Measurements from ENCODE around the gene CXCL10.

The CXCL10 gene

GRCh38 chr4:76023389-76023788 is at the start of gene CXCL10:
Gene CXCL10 (minus strand): TSS chr4:76023497. CDS start chr4:76023431, 66 bp downstream.
- no peak for DNase-seq (ENCODE audit: low read depth)
- no peak for TF ChIP-seq CTCF (IDR thresholded peaks at IDR 0.05; ENCODE audit: control insufficient read depth, extremely low read depth, insufficient read depth)
- H3K4me3 ChIP-seq (ENCODE audit: low read depth, low read length): no peak within 1 kb of the TSS

GRCh38 chr4:76072760-76073159 is 49.5 kb upstream of the CXCL10 start:
- TF ChIP-seq CTCF (IDR thresholded peaks at IDR 0.05; ENCODE audit: control insufficient read depth, extremely low read depth, insufficient read depth): no peak
- DNase-seq (ENCODE audit: low read depth): no peak
- H3K4me3 ChIP-seq (ENCODE audit: low read depth, low read length): no peak overlapping the region

GRCh38 chr4:76067652-76068286 is 44.5 kb upstream of the CXCL10 start:
- H3K4me3 ChIP-seq (ENCODE audit: low read depth, low read length): no peak overlapping the region
- peak; percentile 50 for DNase-seq (ENCODE audit: low read depth)
- TF ChIP-seq CTCF (IDR thresholded peaks at IDR 0.05; ENCODE audit: control insufficient read depth, extremely low read depth, insufficient read depth): peak; percentile 90

- no peak for DNase-seq (ENCODE audit: low read depth)
- TF ChIP-seq CTCF (IDR thresholded peaks at IDR 0.05; ENCODE audit: control insufficient read depth, extremely low read depth, insufficient read depth): no peak
- H3K4me3 ChIP-seq (ENCODE audit: low read depth, low read length): no peak overlapping the region
These were observed 43.2 kb upstream of the CXCL10 start for GRCh38 chr4:76066546-76066945.

DNA sequence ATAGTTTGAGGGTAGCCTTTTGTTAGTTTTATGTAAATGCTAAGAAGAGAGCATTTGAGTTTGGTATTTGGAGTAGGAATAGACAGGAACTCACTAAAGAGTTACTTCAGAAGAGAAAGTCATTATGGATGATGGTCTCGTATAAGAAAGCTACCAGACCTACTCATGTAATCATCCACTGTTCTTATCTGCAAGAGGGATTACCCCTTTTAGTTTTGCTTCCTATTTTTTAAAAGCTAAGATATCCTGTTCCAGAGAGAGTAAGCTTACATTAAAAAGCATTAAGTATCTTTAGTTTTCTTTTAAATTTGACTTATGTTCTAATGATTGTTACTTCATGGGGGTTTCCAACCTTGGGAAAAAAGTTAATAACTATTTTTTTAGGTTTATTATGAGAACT is 38.7 kb upstream of the CXCL10 start:
- no peak overlapping the region for H3K4me3 ChIP-seq (ENCODE audit: low read depth, low read length)
- DNase-seq (ENCODE audit: low read depth): no peak
- TF ChIP-seq CTCF (IDR thresholded peaks at IDR 0.05; ENCODE audit: control insufficient read depth, extremely low read depth, insufficient read depth): no peak

DNA sequence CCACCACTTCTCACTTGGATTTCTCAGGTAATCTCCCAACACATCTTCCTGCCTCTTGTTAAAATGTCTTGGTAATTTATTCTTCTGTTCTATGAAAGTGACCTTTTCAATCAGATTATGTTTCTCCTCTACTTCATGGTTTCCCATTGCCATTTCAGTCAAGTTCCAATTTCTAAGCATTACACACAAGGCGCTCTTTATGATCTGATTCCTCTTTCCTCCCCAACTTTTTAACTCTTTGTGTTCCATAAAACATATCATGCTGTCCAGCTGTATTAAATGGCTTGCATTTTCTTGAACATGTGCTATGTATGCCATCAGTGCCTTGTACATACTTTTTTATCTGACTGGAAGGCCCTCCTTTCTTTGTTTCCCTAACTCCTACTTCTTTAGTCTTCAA is 38.1 kb upstream of the CXCL10 start:
- TF ChIP-seq CTCF (IDR thresholded peaks at IDR 0.05; ENCODE audit: control insufficient read depth, extremely low read depth, insufficient read depth): no peak
- no peak overlapping the region for H3K4me3 ChIP-seq (ENCODE audit: low read depth, low read length)
- DNase-seq (ENCODE audit: low read depth): no peak

- no peak for TF ChIP-seq CTCF (IDR thresholded peaks at IDR 0.05; ENCODE audit: control insufficient read depth, extremely low read depth, insufficient read depth)
- no peak for DNase-seq (ENCODE audit: low read depth)
These were observed 37.2 kb upstream of the CXCL10 start for GRCh38 chr4:76060506-76060905.

More at GRCh38 chr4:76060506-76060905, 37.2 kb upstream of the CXCL10 start:
- H3K4me3 ChIP-seq (ENCODE audit: low read depth, low read length): no peak overlapping the region

Data from LNCaP clone FGC (cell line).